HG03045 (cell line): ENCODE results near the gene EPS15.
"Not testable (repeated sequence)": the region's sequence is repeated elsewhere in the genome, so short reads cannot be mapped to it uniquely, and the experiment has no call there.

Experiments
- ATAC-seq: cut with Tn5 transposase; IDR thresholded peaks from one replicate; pipeline ENCODE4 v1.9.1; 2021; ENCODE audit warnings: mild to moderate bottlenecking, moderate library complexity; ENCODE audit not compliant: unreplicated experiment

The EPS15 gene

GRCh38 chr1:51474832-51475620 lies 44.0 kb downstream of the EPS15 start:
- not testable (repeated sequence) for ATAC-seq

- ATAC-seq, result no peak
Measured at GRCh38 chr1:51473331-51474115, 45.5 kb downstream of the EPS15 start.

- ATAC-seq, result no peak
Measured at GRCh38 chr1:51472359-51472758, 46.7 kb downstream of the EPS15 start.

GRCh38 chr1:51469518-51469917 lies 49.5 kb downstream of the EPS15 start:
- no peak for ATAC-seq

- no peak for ATAC-seq
Measured at GRCh38 chr1:51464828-51465227, 54.2 kb downstream of the EPS15 start.

GRCh38 chr1:51463561-51463960 lies 55.5 kb downstream of the EPS15 start:
- no peak for ATAC-seq

GRCh38 chr1:51462289-51462688 lies 56.8 kb downstream of the EPS15 start:
- not testable (repeated sequence) for ATAC-seq

GRCh38 chr1:51454554-51454953 lies 64.5 kb downstream of the EPS15 start:
- no peak for ATAC-seq

- no peak for ATAC-seq
Measured at GRCh38 chr1:51453010-51453409, 66.1 kb downstream of the EPS15 start.

- not testable (repeated sequence) for ATAC-seq
Measured at GRCh38 chr1:51448844-51449454, 70.1 kb downstream of the EPS15 start.

- no peak for ATAC-seq
Measured at GRCh38 chr1:51445351-51446090, 73.5 kb downstream of the EPS15 start.

- no peak for ATAC-seq
Measured at GRCh38 chr1:51444534-51445192, 74.4 kb downstream of the EPS15 start.

GRCh38 chr1:51444096-51444495 lies 75.0 kb downstream of the EPS15 start:
- no peak for ATAC-seq

- ATAC-seq, result no peak
Measured at GRCh38 chr1:51443555-51443954, 75.5 kb downstream of the EPS15 start.

- no peak for ATAC-seq
Measured at GRCh38 chr1:51442616-51443015, 76.5 kb downstream of the EPS15 start.

- ATAC-seq, result no peak
Measured at GRCh38 chr1:51442198-51442597, 76.9 kb downstream of the EPS15 start.

- no peak for ATAC-seq
Measured at GRCh38 chr1:51439895-51440294, 79.2 kb downstream of the EPS15 start.

- ATAC-seq, result no peak
Measured at GRCh38 chr1:51439053-51439452, 80.0 kb downstream of the EPS15 start.

- not testable (repeated sequence) for ATAC-seq
Measured at GRCh38 chr1:51437391-51437790, 81.7 kb downstream of the EPS15 start.

- ATAC-seq, result no peak
Measured at GRCh38 chr1:51435878-51436277, 83.2 kb downstream of the EPS15 start.
